Endothelial cell of umbilical vein (primary cell): Measurements from ENCODE around the gene MRTO4. TPM values are rescaled to one million over a fixed set of nuclear protein-coding genes. Genes with fewer than 3 reads are reported as not detected.

Source experiments
- BruUV-seq: library from RNA; stranded (reverse); fragments of 400-500 nt; replicated peaks from 2 replicates; lab custom pipeline; 2021; lab: Mats Ljungman, UMichigan
- CTCF ChIA-PET: fragments of 300-600, 350-600 bp; sonication (Branson Sonifier 250); formaldehyde crosslinking; loops from one replicate; lab custom pipeline; 2021; ENCODE audit warnings: antibody characterized with exemption, inconsistent platforms; lab: Charles Lee
- POLR2A ChIA-PET: fragments of 300-600, 350-600 bp; sonication (Branson Sonifier 250); formaldehyde crosslinking; loops from one replicate; lab custom pipeline; 2021; ENCODE audit warnings: antibody characterized with exemption, inconsistent platforms; lab: Charles Lee
- DNase-seq: peaks from one replicate; pipeline ENCODE4 v3.0.0-alpha.2; 2011; ENCODE audit warnings: low read depth, low spot score
- FAIRE-seq: peaks from 2 replicates; lab custom pipeline; 2011; peaks lifted over from hg19 to GRCh38; lab: Jason Lieb, UNC
- H2AFZ ChIP-seq: 2 replicates; pipeline ENCODE4 v1.6.0; 2012; ENCODE audit warnings: low read depth, low read length, control low read depth, inconsistent platforms
- H3K27ac ChIP-seq: 2 replicates; pipeline ENCODE4 v1.5.1; 2011; ENCODE audit warnings: low read depth, mild to moderate bottlenecking, control low read depth, low read length, moderate library complexity; ENCODE audit not compliant: insufficient read depth
- H3K27me3 ChIP-seq, 2 experiments: 2 replicates each; pipeline versions ENCODE4 v1.6.0 to v1.6.1; 2011; ENCODE audit warnings: low read length in 2 of 2, mixed read lengths in 1 of 2; ENCODE audit not compliant: control insufficient read depth in 2 of 2, insufficient read depth in 2 of 2
- H3K36me3 ChIP-seq, 2 experiments: 2 replicates in 1 of 2; 3 replicates in 1 of 2; pipeline ENCODE4 v1.5.1; 2011; ENCODE audit warnings: low read length in 2 of 2, mild to moderate bottlenecking in 1 of 2, moderate library complexity in 1 of 2; ENCODE audit not compliant: control insufficient read depth in 2 of 2, insufficient read depth in 2 of 2; ENCODE audit errors: extremely low read depth in 1 of 2
- H3K4me1 ChIP-seq: 3 replicates; pipeline ENCODE4 v1.5.1; 2011; ENCODE audit warnings: mild to moderate bottlenecking, low read length; ENCODE audit not compliant: control insufficient read depth, insufficient read depth; ENCODE audit errors: extremely low read depth
- H3K4me2 ChIP-seq: 2 replicates; pipeline ENCODE4 v1.6.1; 2011; ENCODE audit warnings: low read length, control low read depth, mixed read lengths; ENCODE audit not compliant: insufficient read depth
- H3K4me3 ChIP-seq, 3 experiments: fragments of 200-600 bp in 1 of 3; sonication (generic), shearing (Covaris generic) in 1 of 3; replicated peaks in 1 of 3; 2 replicates each; pipeline ENCODE4 v1.5.1; 2011 to 2016; ENCODE audit warnings: control low read depth in 3 of 3, low read length in 3 of 3, mild to moderate bottlenecking in 2 of 3, inconsistent platforms in 1 of 3, low read depth in 1 of 3, moderate library complexity in 1 of 3; ENCODE audit not compliant: insufficient read depth in 1 of 3
- H3K79me2 ChIP-seq: 2 replicates; pipeline ENCODE4 v1.6.0; 2012; ENCODE audit warnings: low read length, inconsistent platforms; ENCODE audit not compliant: control insufficient read depth, insufficient read depth
- H3K9ac ChIP-seq: replicated peaks from 2 replicates; pipeline ENCODE3; 2011; ENCODE audit warnings: low read length, control low read depth; ENCODE audit not compliant: insufficient read depth; ENCODE audit errors: extremely low read depth
- H3K9me1 ChIP-seq: replicated peaks from 3 replicates; pipeline ENCODE4 v1.6.0; 2011; ENCODE audit warnings: mild to moderate bottlenecking, low read length; ENCODE audit not compliant: control insufficient read depth, insufficient read depth; ENCODE audit errors: extremely low read depth
- H3K9me3 ChIP-seq: replicated peaks from 2 replicates; pipeline ENCODE4 v1.5.1; 2012; ENCODE audit warnings: low read length, inconsistent platforms; ENCODE audit not compliant: control insufficient read depth, insufficient read depth
- H4K20me1 ChIP-seq: replicated peaks from 2 replicates; pipeline ENCODE3; 2011; ENCODE audit warnings: mild to moderate bottlenecking, low read length; ENCODE audit not compliant: control insufficient read depth, insufficient read depth; ENCODE audit errors: extremely low read depth
- CTCF ChIP-seq, 2 donors: IDR thresholded peaks; 1 replicate in 1 of 2; 2 replicates in 1 of 2; pipeline ENCODE4 v1.5.1; 2011; ENCODE audit warnings: low read length in 2 of 2, mild to moderate bottlenecking in 2 of 2, moderate library complexity in 2 of 2, control low read depth in 1 of 2, inconsistent platforms in 1 of 2, low read depth in 1 of 2; ENCODE audit not compliant: insufficient read depth in 1 of 2; ENCODE audit errors: extremely low read depth in 1 of 2
- EZH2 ChIP-seq: IDR thresholded peaks from 2 replicates; pipeline ENCODE4 v1.6.1; 2012; ENCODE audit warnings: borderline replicate concordance, low read depth, mild to moderate bottlenecking, moderate library complexity, low read length, inconsistent platforms; ENCODE audit not compliant: severe bottlenecking
- FOS ChIP-seq: IDR thresholded peaks from 2 replicates; pipeline ENCODE4 v1.6.1; 2011; ENCODE audit warnings: mild to moderate bottlenecking, low read length, moderate library complexity, borderline replicate concordance; ENCODE audit not compliant: insufficient read depth
- GATA2 ChIP-seq: IDR thresholded peaks from 2 replicates; pipeline ENCODE4 v1.7.0; 2011; ENCODE audit warnings: low read depth, mild to moderate bottlenecking, moderate library complexity, mixed read lengths, low read length; ENCODE audit not compliant: insufficient read length, insufficient read depth
- JUN ChIP-seq: IDR thresholded peaks from 2 replicates; pipeline ENCODE4 v1.6.1; 2011; ENCODE audit warnings: borderline replicate concordance, low read depth; ENCODE audit not compliant: insufficient read length, insufficient read depth
- MAX ChIP-seq: IDR thresholded peaks from 2 replicates; pipeline ENCODE4 v1.6.1; 2011; ENCODE audit not compliant: insufficient read depth, insufficient read length
- MYC ChIP-seq: IDR thresholded peaks from one replicate; pipeline ENCODE4 v1.6.1; 2011; ENCODE audit warnings: mild to moderate bottlenecking, low read depth, low read length
- POLR2A ChIP-seq: IDR thresholded peaks from 2 replicates; pipeline ENCODE4 v1.6.1; 2012; ENCODE audit warnings: low read depth, mild to moderate bottlenecking, control low read depth, low read length
- POLR2AphosphoS5 ChIP-seq: IDR thresholded peaks from 2 replicates; pipeline ENCODE4 v1.6.1; 2012; ENCODE audit warnings: low read depth, mild to moderate bottlenecking, control low read depth, low read length, moderate library complexity; ENCODE audit not compliant: insufficient read depth
- dilution Hi-C: fragments of 300-500 bp; cut with MboI; formaldehyde crosslinking; loops from one replicate; pipeline ENCODE4 v1.15.0; 2019; ENCODE audit warnings: low sequenced_read_pairs; ENCODE audit not compliant: extremely low pct_ligation_motif_present
- intact Hi-C: fragments of 100-400 bp; cut with micrococcal nuclease; formaldehyde crosslinking; loops from one replicate; pipeline ENCODE4 v1.10.0; 2022
- polyA plus RNA-seq, 4 experiments: library from polyadenylated mRNA; depleted of rRNA in 3 of 4; stranded (reverse) in 3 of 4; unstranded in 1 of 4; fragments of >200 nt; gene quantifications; 2 replicates each; pipeline versions ENCODE4 v1.2.1 to v1.2.3, GENCODE V29; 2011 to 2012; ENCODE audit warnings: missing spikeins in 1 of 4
- total RNA-seq: library from RNA; stranded (reverse); gene quantifications from 2 replicates; pipeline ENCODE4 v1.2.3, GENCODE V29; 2021

The MRTO4 gene
- total and polyA plus RNA-seq, 2 donors (not counting 3 experiments of a cell fraction or from before 2014, with no cell fraction given) = 33.6 to 49.4 TPM

DNA sequence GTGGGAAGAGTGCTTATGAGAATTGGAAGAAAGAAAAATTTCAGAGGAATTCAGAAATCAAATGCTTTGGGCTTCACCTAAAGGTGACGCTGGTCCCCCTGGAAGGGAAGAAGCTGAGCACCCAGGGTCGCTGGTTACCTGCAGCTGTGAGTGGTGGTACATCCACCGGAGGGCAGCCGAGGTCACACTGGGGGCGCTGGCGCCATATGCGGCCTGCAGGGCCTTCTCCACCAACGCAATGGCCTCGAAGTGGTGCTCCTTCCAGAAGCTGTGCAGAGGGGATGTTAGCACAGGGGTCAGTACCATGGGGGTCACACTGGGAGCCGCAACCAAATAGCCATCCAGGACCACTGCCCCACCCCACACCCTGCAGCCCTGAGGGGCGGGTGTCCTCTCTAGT lies 54.3 kb downstream of the MRTO4 start:
- Histone ChIP-seq H3K4me2 (no peak overlapping the region), H2AFZ (no peak overlapping the region), H3K4me3 (no peak overlapping the region), H3K79me2 (no peaks in the 10 kb centered on the region), H3K9me1 (no peaks in the 10 kb centered on the region), H3K4me1 (peaks cover under 1% of the 10 kb centered on the region), H4K20me1 (no peaks in the 10 kb centered on the region), H3K9ac (no peak overlapping the region), H3K9me3 (no peaks in the 10 kb centered on the region), H3K36me3 (peaks cover 8 to 20% of the 10 kb centered on the region in 2 experiments), H3K27ac (no peak overlapping the region), H3K27me3 (no peaks in the 10 kb centered on the region)
- BruUV-seq = no TSS peak
- FAIRE-seq (no peak), DNase-seq (no peak)
- POLR2A ChIA-PET = no interaction called here
- intact Hi-C loops = no loop called here
- CTCF ChIA-PET = interaction anchor here (0.9 kb wide), 1 partner anchor 348 kb away, joined by 3 read pairs; no protein-coding TSS in a partner anchor
- dilution Hi-C loops = no loop called here
- TF ChIP-seq POLR2AphosphoS5 = no peak
- TF ChIP-seq MAX = no peak
- no peak for TF ChIP-seq GATA2
- TF ChIP-seq CTCF (IDR thresholded peaks at IDR 0.05; ENCODE audit: extremely low read depth in 1 of 2, insufficient read depth in 1 of 2, low read depth in 1 of 2, low read length in 2 of 2) = no peak
- TF ChIP-seq MYC = no peak
- TF ChIP-seq FOS = no peak
- no peak for TF ChIP-seq JUN
- TF ChIP-seq POLR2A = no peak
- no peak for TF ChIP-seq EZH2
